HG02943 (cell line): Measurements from ENCODE around the gene PKHD1.

Source experiments
- ATAC-seq: cut with Tn5 transposase; IDR thresholded peaks from one replicate; pipeline ENCODE4 v1.9.1; 2021; ENCODE audit warnings: mild to moderate bottlenecking, low read depth, moderate library complexity; ENCODE audit not compliant: unreplicated experiment

Gene PKHD1

GRCh38 chr6:52050051-52050405 is 37.4 kb downstream of the PKHD1 start:
- no peak for ATAC-seq

- ATAC-seq, result no peak
These were observed 38.0 kb downstream of the PKHD1 start for GRCh38 chr6:52049252-52050050.

GRCh38 chr6:52046456-52046855 is 41.0 kb downstream of the PKHD1 start:
- no peak for ATAC-seq

GRCh38 chr6:52045481-52045880 is 41.9 kb downstream of the PKHD1 start:
- ATAC-seq, result no peak

GRCh38 chr6:52045033-52045432 is 42.4 kb downstream of the PKHD1 start:
- ATAC-seq, result no peak

GRCh38 chr6:52042141-52042885 is 45.1 kb downstream of the PKHD1 start:
- ATAC-seq, result no peak

- no peak for ATAC-seq
These were observed 46.3 kb downstream of the PKHD1 start for GRCh38 chr6:52041134-52041533.

- ATAC-seq, result no peak
These were observed 59.7 kb downstream of the PKHD1 start for GRCh38 chr6:52027699-52028098.

GRCh38 chr6:52024451-52025068 is 62.9 kb downstream of the PKHD1 start:
- ATAC-seq, result no peak

GRCh38 chr6:52022675-52023074 is 64.7 kb downstream of the PKHD1 start:
- ATAC-seq, result no peak

GRCh38 chr6:52020945-52021570 is 66.4 kb downstream of the PKHD1 start:
- no peak for ATAC-seq

- no peak for ATAC-seq
These were observed 67.5 kb downstream of the PKHD1 start for GRCh38 chr6:52019881-52020280.

GRCh38 chr6:52019092-52019491 is 68.3 kb downstream of the PKHD1 start:
- ATAC-seq, result no peak

- no peak for ATAC-seq
These were observed 70.3 kb downstream of the PKHD1 start for GRCh38 chr6:52016915-52017748.

GRCh38 chr6:52015953-52016352 is 71.5 kb downstream of the PKHD1 start:
- ATAC-seq, result no peak

- no peak for ATAC-seq
These were observed 73.0 kb downstream of the PKHD1 start for GRCh38 chr6:52014391-52014790.

GRCh38 chr6:52013035-52013434 is 74.4 kb downstream of the PKHD1 start:
- ATAC-seq, result no peak

- ATAC-seq, result no peak
These were observed 74.8 kb downstream of the PKHD1 start for GRCh38 chr6:52012582-52012981.

GRCh38 chr6:52010806-52011205 is 76.6 kb downstream of the PKHD1 start:
- no peak for ATAC-seq

- no peak for ATAC-seq
These were observed 77.3 kb downstream of the PKHD1 start for GRCh38 chr6:52010145-52010544.
